Central memory CD8-positive, alpha-beta T cell (primary cell): ENCODE measurements around the gene TOLLIP.
A peak's percentile ranks its signal among the peaks of the same experiment; 100 is the strongest.
"Not testable (repeated sequence)": the region's sequence is repeated elsewhere in the genome, so short reads cannot be mapped to it uniquely, and the experiment has no call there.

Source experiments
- ATAC-seq: fragments of 150-1000 bp; cut with Tn5 transposase; replicated peaks from 2 replicates; pipeline ENCODE4 v1.10.0; 2022; ENCODE audit warnings: mild to moderate bottlenecking, moderate FRiP score, moderate number of reproducible peaks; ENCODE audit not compliant: poor library complexity, severe bottlenecking; ENCODE audit errors: extremely low read depth
- DNase-seq, 2 donors: peaks; one replicate each; pipeline ENCODE4 v3.0.0; 2021; ENCODE audit warnings: low spot score in 2 of 2
- H3K27ac Mint-ChIP-seq: one replicate; pipeline ENCODE4 v1.8.0; 2022; ENCODE audit warnings: low read depth, mild to moderate bottlenecking, moderate library complexity, mixed read lengths
- H3K27me3 Mint-ChIP-seq: one replicate; pipeline ENCODE4 v1.8.0; 2022; ENCODE audit warnings: mixed read lengths
- H3K36me3 Mint-ChIP-seq: one replicate; pipeline ENCODE4 v1.8.0; 2022; ENCODE audit warnings: mild to moderate bottlenecking, moderate library complexity, mixed read lengths; ENCODE audit not compliant: insufficient read depth
- H3K4me1 Mint-ChIP-seq: one replicate; pipeline ENCODE4 v1.8.0; 2022; ENCODE audit warnings: mixed read lengths
- H3K4me3 Mint-ChIP-seq: one replicate; pipeline ENCODE4 v1.8.0; 2022; ENCODE audit warnings: mild to moderate bottlenecking, moderate library complexity, mixed read lengths
- H3K9me3 Mint-ChIP-seq: one replicate; pipeline ENCODE4 v1.8.0; 2022; ENCODE audit warnings: mixed read lengths

TOLLIP gene

GRCh38 chr11:1348796-1349326, 39.4 kb upstream of the TOLLIP start:
- no peaks in the 10 kb centered on the region for H3K4me1 Mint-ChIP-seq
- ATAC-seq (no peak), DNase-seq (no peak)
- peaks cover 8% of the 10 kb centered on the region for H3K27me3 Mint-ChIP-seq
- H3K4me3 Mint-ChIP-seq: no peak overlapping the region
- H3K36me3 Mint-ChIP-seq: no peaks in the 10 kb centered on the region
- no peaks in the 10 kb centered on the region for H3K9me3 Mint-ChIP-seq
- no peak overlapping the region for H3K27ac Mint-ChIP-seq

- Mint-ChIP-seq H3K4me3 (no peak overlapping the region), H3K4me1 (no peaks in the 10 kb centered on the region), H3K27ac (no peak overlapping the region), H3K36me3 (no peaks in the 10 kb centered on the region), H3K9me3 (no peaks in the 10 kb centered on the region), H3K27me3 (peaks cover 2% of the 10 kb centered on the region)
- ATAC-seq (no peak), DNase-seq (no peak)
These were observed 38.8 kb upstream of the TOLLIP start for GRCh38 chr11:1348146-1348795.

GRCh38 chr11:1347411-1347999, 38.1 kb upstream of the TOLLIP start:
- H3K36me3 Mint-ChIP-seq, H3K27ac Mint-ChIP-seq, H3K9me3 Mint-ChIP-seq, DNase-seq, H3K4me1 Mint-ChIP-seq, ATAC-seq, H3K27me3 Mint-ChIP-seq, H3K4me3 Mint-ChIP-seq: not testable (repeated sequence)

- ATAC-seq (no peak), DNase-seq (no peak)
- H3K4me1 Mint-ChIP-seq: no peaks in the 10 kb centered on the region
- no peaks in the 10 kb centered on the region for H3K27me3 Mint-ChIP-seq
- H3K9me3 Mint-ChIP-seq: no peaks in the 10 kb centered on the region
- no peak overlapping the region for H3K4me3 Mint-ChIP-seq
- no peaks in the 10 kb centered on the region for H3K36me3 Mint-ChIP-seq
- H3K27ac Mint-ChIP-seq: no peak overlapping the region
These were observed 37.4 kb upstream of the TOLLIP start for GRCh38 chr11:1346669-1347390.

GRCh38 chr11:1345737-1346513, 36.5 kb upstream of the TOLLIP start:
- H3K9me3 Mint-ChIP-seq: no peaks in the 10 kb centered on the region
- no peak for ATAC-seq

DNA sequence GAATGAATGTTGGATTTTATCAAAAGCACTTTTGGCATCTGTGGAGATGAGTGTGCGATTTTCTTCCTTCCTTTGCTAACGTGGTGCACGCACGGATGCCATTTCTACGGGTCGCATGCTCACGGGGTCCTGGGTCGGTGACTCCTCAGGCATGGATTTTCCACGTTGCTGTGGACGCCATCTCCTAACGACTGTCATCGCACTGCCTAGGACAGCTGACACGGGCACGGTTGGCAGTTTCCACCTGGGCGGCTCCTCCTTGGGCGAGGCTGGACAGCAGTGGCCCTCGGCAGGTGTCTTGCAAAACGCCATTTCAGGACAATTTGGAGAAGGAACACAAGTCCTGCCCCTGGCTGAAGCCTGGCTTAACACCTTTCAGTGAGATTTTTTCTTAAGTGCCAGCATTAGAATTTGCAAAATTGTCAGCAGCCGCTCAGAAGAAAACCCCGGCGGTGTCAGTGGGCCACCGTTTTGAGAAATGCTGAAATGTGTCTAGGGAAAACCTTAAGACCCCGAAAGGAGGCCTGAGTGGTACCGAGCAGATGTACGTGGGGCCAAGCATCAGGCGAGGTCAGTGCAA, 34.7 kb upstream of the TOLLIP start:
- DNase-seq: no peak
- no peaks in the 10 kb centered on the region for H3K4me1 Mint-ChIP-seq
- H3K27ac Mint-ChIP-seq: no peak overlapping the region
- no peak for ATAC-seq
- H3K4me3 Mint-ChIP-seq: no peak overlapping the region
- no peaks in the 10 kb centered on the region for H3K9me3 Mint-ChIP-seq
- no peaks in the 10 kb centered on the region for H3K27me3 Mint-ChIP-seq
- H3K36me3 Mint-ChIP-seq: no peaks in the 10 kb centered on the region

More at GRCh38 chr11:1345737-1346513, 36.5 kb upstream of the TOLLIP start:
- Mint-ChIP-seq H3K36me3 (no peaks in the 10 kb centered on the region), H3K27me3 (no peaks in the 10 kb centered on the region), H3K27ac (peak overlapping the region; percentile 8), H3K4me3 (no peak overlapping the region), H3K4me1 (no peaks in the 10 kb centered on the region)
- peak in 1 of 2 donors; percentile 7 for DNase-seq

- ATAC-seq (no peak), DNase-seq (no peak)
- no peaks in the 10 kb centered on the region for H3K27me3 Mint-ChIP-seq
- no peaks in the 10 kb centered on the region for H3K4me1 Mint-ChIP-seq
- peaks cover under 1% of the 10 kb centered on the region for H3K9me3 Mint-ChIP-seq
- H3K27ac Mint-ChIP-seq: no peak overlapping the region
- H3K4me3 Mint-ChIP-seq: no peak overlapping the region
- H3K36me3 Mint-ChIP-seq: no peaks in the 10 kb centered on the region
These were observed 34.1 kb upstream of the TOLLIP start for GRCh38 chr11:1343391-1344055.

DNA sequence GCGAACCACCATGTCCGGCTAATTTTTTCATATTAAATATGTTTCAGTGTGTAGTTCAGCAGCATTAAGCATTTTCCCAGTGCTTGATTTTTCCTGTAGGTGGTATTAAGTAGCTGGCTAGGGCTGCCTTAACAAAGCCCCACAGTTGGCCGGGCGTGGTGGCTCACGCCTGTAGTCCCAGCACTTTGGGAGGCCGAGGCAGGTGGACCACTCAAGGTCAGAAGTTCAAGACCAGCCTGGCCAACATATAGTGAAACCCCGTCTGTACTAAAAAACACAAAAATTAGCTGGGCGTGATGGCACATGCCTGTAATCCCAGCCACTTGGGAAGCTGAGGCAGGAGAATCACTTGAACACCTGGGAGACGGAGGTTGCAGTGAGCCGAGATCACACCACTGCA, 33.5 kb upstream of the TOLLIP start:
- Mint-ChIP-seq H3K36me3 (peaks cover 5% of the 10 kb centered on the region), H3K4me3 (no peak overlapping the region), H3K27ac (no peak overlapping the region), H3K27me3 (no peaks in the 10 kb centered on the region), H3K4me1 (peaks cover 5% of the 10 kb centered on the region), H3K9me3 (peaks cover 7% of the 10 kb centered on the region)
- ATAC-seq: no peak
- no peak for DNase-seq

- Mint-ChIP-seq H3K4me3 (no peak overlapping the region), H3K27ac (no peak overlapping the region), H3K9me3 (peaks cover 11% of the 10 kb centered on the region), H3K27me3 (no peaks in the 10 kb centered on the region), H3K36me3 (peaks cover 8% of the 10 kb centered on the region), H3K4me1 (peaks cover 10% of the 10 kb centered on the region)
- DNase-seq: no peak
- no peak for ATAC-seq
These were observed 32.6 kb upstream of the TOLLIP start for GRCh38 chr11:1341928-1342524.

GRCh38 chr11:1341226-1341625, 31.8 kb upstream of the TOLLIP start:
- not testable (repeated sequence) for H3K4me1 Mint-ChIP-seq, H3K27ac Mint-ChIP-seq, ATAC-seq, DNase-seq, H3K36me3 Mint-ChIP-seq, H3K4me3 Mint-ChIP-seq, H3K27me3 Mint-ChIP-seq
- H3K9me3 Mint-ChIP-seq: peaks cover 11% of the 10 kb centered on the region

GRCh38 chr11:1340111-1340510, 30.7 kb upstream of the TOLLIP start:
- no peaks in the 10 kb centered on the region for H3K27me3 Mint-ChIP-seq
- ATAC-seq: no peak
- DNase-seq: peak in 1 of 2 donors; percentile 11
- H3K4me3 Mint-ChIP-seq: no peak overlapping the region
- peaks cover 11% of the 10 kb centered on the region for H3K9me3 Mint-ChIP-seq
- peaks cover 18% of the 10 kb centered on the region for H3K4me1 Mint-ChIP-seq
- H3K27ac Mint-ChIP-seq: no peak overlapping the region
- peaks cover 12% of the 10 kb centered on the region for H3K36me3 Mint-ChIP-seq
